Endothelial cell of umbilical vein (primary cell): ENCODE data around the gene C5. TPM values are rescaled to one million over a fixed set of nuclear protein-coding genes. Genes with fewer than 3 reads are reported as not detected.

Source experiments
- BruUV-seq: library from RNA; stranded (reverse); fragments of 400-500 nt; replicated peaks from 2 replicates; lab custom pipeline; 2021; lab: Mats Ljungman, UMichigan
- CTCF ChIA-PET: fragments of 300-600, 350-600 bp; sonication (Branson Sonifier 250); formaldehyde crosslinking; loops from one replicate; lab custom pipeline; 2021; ENCODE audit warnings: antibody characterized with exemption, inconsistent platforms; lab: Charles Lee
- POLR2A ChIA-PET: fragments of 300-600, 350-600 bp; sonication (Branson Sonifier 250); formaldehyde crosslinking; loops from one replicate; lab custom pipeline; 2021; ENCODE audit warnings: antibody characterized with exemption, inconsistent platforms; lab: Charles Lee
- DNase-seq: peaks from one replicate; pipeline ENCODE4 v3.0.0-alpha.2; 2011; ENCODE audit warnings: low read depth, low spot score
- FAIRE-seq: peaks from 2 replicates; lab custom pipeline; 2011; peaks lifted over from hg19 to GRCh38; lab: Jason Lieb, UNC
- H2AFZ ChIP-seq: 2 replicates; pipeline ENCODE4 v1.6.0; 2012; ENCODE audit warnings: low read depth, low read length, control low read depth, inconsistent platforms
- H3K27ac ChIP-seq: 2 replicates; pipeline ENCODE4 v1.5.1; 2011; ENCODE audit warnings: low read depth, mild to moderate bottlenecking, control low read depth, low read length, moderate library complexity; ENCODE audit not compliant: insufficient read depth
- H3K27me3 ChIP-seq, 2 experiments: 2 replicates each; pipeline versions ENCODE4 v1.6.0 to v1.6.1; 2011; ENCODE audit warnings: low read length in 2 of 2, mixed read lengths in 1 of 2; ENCODE audit not compliant: control insufficient read depth in 2 of 2, insufficient read depth in 2 of 2
- H3K36me3 ChIP-seq, 2 experiments: 2 replicates in 1 of 2; 3 replicates in 1 of 2; pipeline ENCODE4 v1.5.1; 2011; ENCODE audit warnings: low read length in 2 of 2, mild to moderate bottlenecking in 1 of 2, moderate library complexity in 1 of 2; ENCODE audit not compliant: control insufficient read depth in 2 of 2, insufficient read depth in 2 of 2; ENCODE audit errors: extremely low read depth in 1 of 2
- H3K4me1 ChIP-seq: 3 replicates; pipeline ENCODE4 v1.5.1; 2011; ENCODE audit warnings: mild to moderate bottlenecking, low read length; ENCODE audit not compliant: control insufficient read depth, insufficient read depth; ENCODE audit errors: extremely low read depth
- H3K4me2 ChIP-seq: 2 replicates; pipeline ENCODE4 v1.6.1; 2011; ENCODE audit warnings: low read length, control low read depth, mixed read lengths; ENCODE audit not compliant: insufficient read depth
- H3K4me3 ChIP-seq, 3 experiments: fragments of 200-600 bp in 1 of 3; sonication (generic), shearing (Covaris generic) in 1 of 3; replicated peaks in 1 of 3; 2 replicates each; pipeline ENCODE4 v1.5.1; 2011 to 2016; ENCODE audit warnings: control low read depth in 3 of 3, low read length in 3 of 3, mild to moderate bottlenecking in 2 of 3, inconsistent platforms in 1 of 3, low read depth in 1 of 3, moderate library complexity in 1 of 3; ENCODE audit not compliant: insufficient read depth in 1 of 3
- H3K79me2 ChIP-seq: 2 replicates; pipeline ENCODE4 v1.6.0; 2012; ENCODE audit warnings: low read length, inconsistent platforms; ENCODE audit not compliant: control insufficient read depth, insufficient read depth
- H3K9ac ChIP-seq: replicated peaks from 2 replicates; pipeline ENCODE3; 2011; ENCODE audit warnings: low read length, control low read depth; ENCODE audit not compliant: insufficient read depth; ENCODE audit errors: extremely low read depth
- H3K9me1 ChIP-seq: replicated peaks from 3 replicates; pipeline ENCODE4 v1.6.0; 2011; ENCODE audit warnings: mild to moderate bottlenecking, low read length; ENCODE audit not compliant: control insufficient read depth, insufficient read depth; ENCODE audit errors: extremely low read depth
- H3K9me3 ChIP-seq: replicated peaks from 2 replicates; pipeline ENCODE4 v1.5.1; 2012; ENCODE audit warnings: low read length, inconsistent platforms; ENCODE audit not compliant: control insufficient read depth, insufficient read depth
- H4K20me1 ChIP-seq: replicated peaks from 2 replicates; pipeline ENCODE3; 2011; ENCODE audit warnings: mild to moderate bottlenecking, low read length; ENCODE audit not compliant: control insufficient read depth, insufficient read depth; ENCODE audit errors: extremely low read depth
- CTCF ChIP-seq, 2 donors: IDR thresholded peaks; 1 replicate in 1 of 2; 2 replicates in 1 of 2; pipeline ENCODE4 v1.5.1; 2011; ENCODE audit warnings: low read length in 2 of 2, mild to moderate bottlenecking in 2 of 2, moderate library complexity in 2 of 2, control low read depth in 1 of 2, inconsistent platforms in 1 of 2, low read depth in 1 of 2; ENCODE audit not compliant: insufficient read depth in 1 of 2; ENCODE audit errors: extremely low read depth in 1 of 2
- EZH2 ChIP-seq: IDR thresholded peaks from 2 replicates; pipeline ENCODE4 v1.6.1; 2012; ENCODE audit warnings: borderline replicate concordance, low read depth, mild to moderate bottlenecking, moderate library complexity, low read length, inconsistent platforms; ENCODE audit not compliant: severe bottlenecking
- FOS ChIP-seq: IDR thresholded peaks from 2 replicates; pipeline ENCODE4 v1.6.1; 2011; ENCODE audit warnings: mild to moderate bottlenecking, low read length, moderate library complexity, borderline replicate concordance; ENCODE audit not compliant: insufficient read depth
- GATA2 ChIP-seq: IDR thresholded peaks from 2 replicates; pipeline ENCODE4 v1.7.0; 2011; ENCODE audit warnings: low read depth, mild to moderate bottlenecking, moderate library complexity, mixed read lengths, low read length; ENCODE audit not compliant: insufficient read length, insufficient read depth
- JUN ChIP-seq: IDR thresholded peaks from 2 replicates; pipeline ENCODE4 v1.6.1; 2011; ENCODE audit warnings: borderline replicate concordance, low read depth; ENCODE audit not compliant: insufficient read length, insufficient read depth
- MAX ChIP-seq: IDR thresholded peaks from 2 replicates; pipeline ENCODE4 v1.6.1; 2011; ENCODE audit not compliant: insufficient read depth, insufficient read length
- MYC ChIP-seq: IDR thresholded peaks from one replicate; pipeline ENCODE4 v1.6.1; 2011; ENCODE audit warnings: mild to moderate bottlenecking, low read depth, low read length
- POLR2A ChIP-seq: IDR thresholded peaks from 2 replicates; pipeline ENCODE4 v1.6.1; 2012; ENCODE audit warnings: low read depth, mild to moderate bottlenecking, control low read depth, low read length
- POLR2AphosphoS5 ChIP-seq: IDR thresholded peaks from 2 replicates; pipeline ENCODE4 v1.6.1; 2012; ENCODE audit warnings: low read depth, mild to moderate bottlenecking, control low read depth, low read length, moderate library complexity; ENCODE audit not compliant: insufficient read depth
- dilution Hi-C: fragments of 300-500 bp; cut with MboI; formaldehyde crosslinking; loops from one replicate; pipeline ENCODE4 v1.15.0; 2019; ENCODE audit warnings: low sequenced_read_pairs; ENCODE audit not compliant: extremely low pct_ligation_motif_present
- intact Hi-C: fragments of 100-400 bp; cut with micrococcal nuclease; formaldehyde crosslinking; loops from one replicate; pipeline ENCODE4 v1.10.0; 2022
- polyA plus RNA-seq, 4 experiments: library from polyadenylated mRNA; depleted of rRNA in 3 of 4; stranded (reverse) in 3 of 4; unstranded in 1 of 4; fragments of >200 nt; gene quantifications; 2 replicates each; pipeline versions ENCODE4 v1.2.1 to v1.2.3, GENCODE V29; 2011 to 2012; ENCODE audit warnings: missing spikeins in 1 of 4
- total RNA-seq: library from RNA; stranded (reverse); gene quantifications from 2 replicates; pipeline ENCODE4 v1.2.3, GENCODE V29; 2021

Gene C5
- total and polyA plus RNA-seq, 2 donors (not counting 3 experiments of a cell fraction or from before 2014, with no cell fraction given): 0.79 to 1.6 TPM

DNA sequence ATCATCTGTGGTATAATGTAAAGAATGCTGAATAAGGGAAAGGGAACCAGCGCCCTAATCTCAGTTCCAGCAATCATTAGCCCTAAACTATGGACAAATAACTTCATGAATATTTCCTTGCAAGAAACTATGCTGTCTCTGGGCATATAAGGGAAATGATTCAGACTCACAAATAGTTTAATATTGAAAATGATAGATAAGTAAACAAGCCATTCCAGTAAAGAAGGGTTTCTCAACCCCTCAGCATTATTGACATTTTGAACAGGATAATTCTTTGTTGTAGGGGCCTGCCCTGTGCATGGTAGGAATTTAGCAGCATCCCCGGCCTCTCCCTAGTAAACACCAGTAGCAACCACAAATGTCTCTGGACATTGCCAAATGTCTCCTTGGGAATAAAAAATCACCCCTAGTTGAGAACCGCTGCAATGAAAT is 23.8 kb downstream of the C5 start:
- H3K27ac ChIP-seq: no peak overlapping the region
- no peak overlapping the region for H3K9ac ChIP-seq
- no peak for FAIRE-seq
- H4K20me1 ChIP-seq: no peaks in the 10 kb centered on the region
- CTCF ChIA-PET: interaction anchor here (0.7 kb wide), 1 partner anchor 34 kb away, joined by 3 read pairs; no protein-coding TSS in a partner anchor
- H3K9me3 ChIP-seq: no peaks in the 10 kb centered on the region
- DNase-seq: no peak
- dilution Hi-C loops (no loop called here), intact Hi-C loops (no loop called here)
- no peaks in the 10 kb centered on the region for H3K9me1 ChIP-seq
- H3K27me3 ChIP-seq: no peaks in the 10 kb centered on the region
- H3K4me3 ChIP-seq: no peak overlapping the region
- no peak overlapping the region for H3K4me2 ChIP-seq
- H3K4me1 ChIP-seq: no peaks in the 10 kb centered on the region
- no peaks in the 10 kb centered on the region for H3K36me3 ChIP-seq
- no TSS peak for BruUV-seq
- no peak overlapping the region for H2AFZ ChIP-seq
- TF ChIP-seq POLR2AphosphoS5 (no peak), JUN (no peak), CTCF (IDR thresholded peaks at IDR 0.05; ENCODE audit: extremely low read depth in 1 of 2, insufficient read depth in 1 of 2, low read depth in 1 of 2, low read length in 2 of 2) (no peak), FOS (no peak), GATA2 (no peak), EZH2 (no peak), MYC (no peak), MAX (no peak), POLR2A (no peak)
- POLR2A ChIA-PET: no interaction called here
- no peaks in the 10 kb centered on the region for H3K79me2 ChIP-seq
